GM04503 (cell line): ENCODE results near the gene AMER1.
"Not testable (repeated sequence)": the region's sequence is repeated elsewhere in the genome, so short reads cannot be mapped to it uniquely, and the experiment has no call there.

ENCODE experiments used
- DNase-seq: peaks from one replicate; pipeline ENCODE4 v3.0.0-alpha.2; 2012; ENCODE audit warnings: low read depth

Gene AMER1

DNA sequence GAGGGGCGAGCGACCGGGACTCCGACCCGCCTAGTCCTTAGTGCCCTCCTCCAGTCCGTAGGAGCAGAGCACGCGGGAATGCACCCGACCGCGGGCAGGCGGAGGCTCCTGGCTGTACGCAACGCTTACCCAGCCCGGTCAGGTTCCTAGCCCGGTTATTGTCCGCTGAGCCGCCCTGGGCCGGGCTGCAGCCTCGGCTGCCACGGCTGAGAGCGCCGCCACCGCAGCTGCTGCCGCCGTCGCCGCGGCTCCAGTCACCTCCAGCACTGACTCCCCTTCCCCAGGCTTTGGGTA lies at the start of gene AMER1:
TSS of gene AMER1 (minus strand) at position 268 of the 294 bp plus-strand sequence. CDS start 12,422 bp downstream, outside the sequence.
- no peak for DNase-seq

DNA sequence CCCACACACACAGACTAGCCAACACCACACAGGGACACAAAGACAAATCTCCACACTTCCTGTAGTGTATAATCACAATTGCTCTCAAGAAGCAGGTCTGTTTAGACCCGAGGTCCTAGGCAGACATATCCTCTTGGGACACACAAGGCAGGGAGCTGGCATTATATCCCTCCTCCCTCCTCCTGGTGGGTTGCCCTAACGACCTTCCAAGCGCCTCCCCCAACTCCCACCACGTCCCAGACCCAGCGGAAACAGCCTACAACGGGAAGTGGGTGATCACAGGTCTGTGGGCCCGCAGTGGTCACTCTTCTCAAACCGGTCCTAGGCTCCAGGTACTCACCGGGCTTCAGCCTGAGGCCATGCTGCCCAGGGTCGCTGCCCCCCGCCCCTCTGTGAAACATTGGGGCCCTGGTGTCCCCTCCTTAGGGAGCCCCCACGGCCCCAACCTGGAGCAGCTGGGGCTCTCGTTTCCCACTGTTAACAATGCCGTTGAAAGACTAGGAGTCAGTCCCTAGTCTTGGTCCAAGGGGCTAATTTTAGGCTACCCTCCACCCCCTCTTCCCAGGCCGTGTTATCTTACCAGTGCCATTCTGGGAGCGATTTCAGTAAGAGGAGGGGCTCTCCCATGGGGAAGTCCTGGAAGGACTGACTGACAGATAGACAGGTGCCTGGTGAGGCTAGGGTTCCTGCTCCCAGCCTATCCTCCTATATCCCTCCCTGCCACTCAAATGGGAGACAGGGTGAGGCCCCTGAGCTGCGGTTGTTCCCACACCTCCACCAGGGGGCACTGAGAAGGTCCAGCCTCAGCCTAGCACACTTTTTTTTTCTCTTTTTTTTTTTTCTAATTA lies 24.8 kb upstream of the AMER1 start, which contains the start of gene ASB12:
TSS of gene ASB12 (minus strand) at position 485 of the 848 bp plus-strand sequence. CDS start 4,957 bp downstream, outside the sequence.
- DNase-seq, result no peak

DNA sequence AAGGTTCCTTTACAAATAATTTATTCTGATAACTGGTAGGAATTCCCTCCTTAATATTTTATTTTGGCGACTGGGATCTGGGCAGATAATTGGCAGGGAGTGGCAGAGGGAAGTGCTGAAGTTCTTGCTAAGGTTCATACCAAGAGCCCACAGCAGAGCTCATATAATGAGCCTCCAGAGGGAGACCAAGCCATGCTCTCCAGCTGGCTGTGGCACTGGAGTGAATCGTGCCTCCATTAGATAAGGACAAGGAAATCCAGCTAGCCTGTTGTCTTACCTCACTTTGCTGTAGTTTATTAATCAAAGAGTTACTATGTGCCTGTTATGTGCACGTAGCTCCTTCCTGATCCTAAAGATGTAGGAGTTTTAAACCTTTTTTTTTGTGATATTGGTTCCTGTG lies 23.6 kb upstream of the AMER1 start:
- no peak for DNase-seq

DNA sequence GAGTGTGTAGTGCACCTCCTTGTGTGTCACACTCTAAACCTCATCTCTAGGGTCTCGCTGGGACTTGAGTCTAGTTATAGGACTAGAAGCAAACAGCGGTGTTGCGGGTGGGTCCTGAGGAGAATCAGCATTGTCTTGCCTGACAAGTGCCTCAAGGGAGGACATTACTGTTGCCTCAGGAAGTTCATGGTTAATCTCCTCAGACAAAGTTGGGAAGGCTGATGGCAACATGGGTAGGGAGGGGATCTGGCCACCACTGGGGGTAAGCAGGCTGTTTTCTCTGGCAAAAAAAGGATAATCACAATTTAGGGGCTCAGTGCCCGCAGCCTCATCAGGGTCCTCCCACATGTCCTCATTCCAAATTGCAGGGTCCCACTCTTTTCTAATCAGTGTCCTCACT lies 12.5 kb upstream of the AMER1 start:
- DNase-seq, result no peak

GRCh38 chrX:64213989-64214388 lies 8.5 kb upstream of the AMER1 start:
- not testable (repeated sequence) for DNase-seq

GRCh38 chrX:64206556-64207162 lies 1.2 kb upstream of the AMER1 start:
- no peak for DNase-seq

GRCh38 chrX:64205735-64206501 lies 410 bp upstream of the AMER1 start:
- peak; percentile 54 for DNase-seq

DNA sequence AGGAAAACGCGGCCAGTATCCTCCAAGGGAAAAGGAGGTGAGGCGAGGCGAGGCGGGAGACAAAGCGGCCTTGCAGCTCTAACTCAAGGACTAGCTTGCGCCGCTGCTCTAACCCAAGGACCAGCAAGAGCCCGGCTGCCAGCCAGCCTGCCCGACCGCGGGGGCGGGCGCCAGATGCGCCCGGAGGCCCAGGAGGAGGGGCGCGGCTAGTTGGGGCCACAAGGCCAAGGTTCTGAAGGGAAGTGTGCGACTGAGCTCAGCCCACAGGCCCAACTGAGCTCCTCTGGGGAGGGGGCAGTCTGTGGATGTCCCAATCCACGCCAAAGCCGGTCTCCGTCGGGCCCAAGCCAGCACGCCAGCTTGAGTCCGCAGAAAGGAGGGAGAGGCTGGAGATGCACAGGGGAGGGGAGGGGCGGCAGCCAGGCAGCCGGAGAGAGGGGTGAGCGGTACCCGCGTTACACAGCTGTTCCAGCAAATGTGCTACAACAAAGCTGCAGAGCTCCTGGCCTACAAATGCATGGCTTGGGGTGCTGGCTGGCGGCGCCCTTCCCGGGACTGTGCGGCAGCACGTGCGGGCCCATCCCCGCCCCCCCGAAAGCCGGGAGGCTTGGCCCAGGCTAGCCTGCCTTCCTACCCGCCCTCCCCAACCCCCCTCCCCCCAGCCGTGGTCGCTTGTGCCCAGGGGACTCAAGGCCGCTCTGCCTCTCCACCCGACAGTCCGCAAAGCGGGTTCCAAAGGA lies 637 bp downstream of the AMER1 start:
- no peak for DNase-seq

DNA sequence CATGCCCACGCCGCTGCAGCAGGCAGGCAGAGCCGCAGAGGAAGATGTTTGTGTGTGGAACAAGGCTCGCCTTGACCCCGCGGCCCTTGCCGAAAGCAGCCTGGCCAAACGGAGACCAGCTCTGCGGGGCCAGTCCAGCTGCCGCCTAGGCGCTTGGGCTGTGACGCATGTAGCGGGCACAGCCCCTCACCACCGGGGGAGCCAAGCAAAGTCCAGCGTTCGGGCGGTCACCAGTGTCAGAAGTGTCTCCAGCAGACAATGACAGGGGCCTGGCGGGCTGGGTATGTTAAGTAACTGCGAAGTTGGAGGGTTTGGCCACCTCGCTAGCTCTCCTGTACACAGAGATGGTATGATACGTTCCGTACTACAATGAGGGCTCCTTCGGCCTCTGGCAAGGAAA lies 1.3 kb downstream of the AMER1 start:
- DNase-seq, result no peak

DNA sequence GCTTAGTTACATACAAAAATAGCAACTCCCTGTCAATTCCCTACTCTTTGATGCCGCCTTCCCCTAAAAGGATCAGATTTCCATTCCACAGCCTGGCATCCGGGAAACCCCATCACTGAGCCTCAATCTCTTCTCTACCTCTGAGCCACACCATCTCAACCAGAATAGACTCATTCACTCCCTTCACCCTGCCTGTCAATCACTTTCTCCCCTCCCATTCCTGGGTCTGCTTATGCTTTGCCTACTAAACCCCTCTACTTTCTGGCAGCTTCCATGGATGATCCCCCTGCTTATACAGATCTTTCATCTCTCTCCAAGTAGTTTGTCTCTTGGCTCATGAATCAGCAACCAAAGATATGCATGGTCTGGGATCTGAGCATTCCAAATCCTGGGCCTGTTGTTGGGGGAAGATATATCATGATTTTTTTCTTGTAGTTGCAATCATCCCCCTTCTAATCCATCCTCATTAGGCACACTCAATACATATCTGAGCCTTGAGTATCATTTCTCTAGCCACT lies 2.6 kb downstream of the AMER1 start:
- peak; percentile 7 for DNase-seq

DNA sequence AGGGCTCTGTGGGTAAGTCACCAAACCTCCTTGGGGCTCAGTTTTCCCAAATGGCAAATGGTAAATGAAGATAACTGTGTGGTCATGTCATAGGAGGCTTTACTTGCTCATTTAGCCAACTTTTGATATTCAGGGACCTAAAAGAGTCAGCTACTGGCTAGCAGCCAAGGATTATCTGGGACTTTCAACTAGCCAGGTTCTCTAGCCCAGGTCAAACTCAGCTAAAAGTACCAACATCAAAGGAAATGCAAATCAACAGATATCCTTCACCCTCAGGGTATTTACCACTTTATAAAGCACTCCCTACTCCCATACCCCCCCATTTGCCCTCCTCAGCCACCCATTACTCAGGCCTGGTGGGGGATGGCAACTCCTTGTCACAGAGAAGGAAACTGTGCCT lies 7.5 kb downstream of the AMER1 start:
- no peak for DNase-seq

DNA sequence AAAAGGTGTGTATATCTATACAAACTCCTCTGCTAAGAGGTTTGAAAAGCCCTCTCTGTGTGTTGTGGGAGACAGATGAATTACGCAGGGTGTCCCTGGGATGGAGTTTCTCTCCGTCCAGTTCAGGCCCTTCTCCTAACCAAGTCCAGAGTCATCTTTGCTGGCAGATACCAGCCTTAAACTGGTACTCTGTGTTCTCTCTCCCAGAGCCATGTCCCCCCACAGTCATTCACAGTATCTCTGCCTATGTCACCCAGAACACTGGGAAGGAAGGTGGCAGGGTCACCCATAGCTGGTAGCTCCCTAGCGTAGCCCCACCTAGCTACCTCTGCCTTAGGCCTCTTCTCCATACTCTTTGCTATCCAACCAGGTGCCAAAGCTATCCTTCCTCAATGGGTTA lies 8.9 kb downstream of the AMER1 start:
- DNase-seq, result no peak

DNA sequence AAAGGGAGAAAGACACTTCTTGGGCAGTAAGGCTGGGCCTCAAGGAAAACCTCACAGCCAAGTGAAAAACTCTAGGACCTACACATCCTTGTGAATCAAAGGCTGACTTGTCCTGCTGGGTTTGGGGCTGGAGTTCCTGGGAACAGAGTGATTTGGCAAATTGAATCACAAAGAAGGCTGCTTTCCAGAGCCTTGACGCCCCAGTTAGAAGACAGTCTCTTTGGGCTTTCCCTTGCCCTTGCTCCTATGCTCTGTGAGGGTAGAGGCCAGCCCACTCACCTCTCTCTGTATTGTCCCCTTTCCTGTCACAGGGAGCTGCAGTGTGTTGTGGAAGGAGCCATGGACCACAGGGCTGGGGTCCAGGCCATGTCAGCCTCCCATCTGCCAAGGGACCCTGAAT lies 9.6 kb downstream of the AMER1 start:
- no peak for DNase-seq

DNA sequence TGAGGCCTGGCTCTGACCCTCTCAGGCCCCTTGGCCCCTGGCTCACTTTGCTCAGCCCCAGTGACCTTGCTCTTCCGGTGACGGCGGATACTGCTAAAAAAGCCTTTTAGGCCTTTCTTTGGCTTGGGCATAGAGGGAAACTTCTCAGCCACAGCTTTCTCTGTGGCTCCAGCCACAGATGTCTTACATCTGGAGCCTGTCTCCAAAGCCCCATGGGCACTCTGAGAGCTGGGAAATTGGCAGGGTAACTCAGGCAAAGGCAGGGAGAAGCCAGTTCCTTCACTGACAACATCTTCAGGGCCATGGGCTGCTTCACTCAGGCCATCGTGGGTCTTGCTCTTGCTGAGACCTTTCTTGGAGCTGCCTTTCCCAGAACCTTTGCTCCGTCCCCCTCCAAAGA lies 12.8 kb downstream of the AMER1 start:
- no peak for DNase-seq

DNA sequence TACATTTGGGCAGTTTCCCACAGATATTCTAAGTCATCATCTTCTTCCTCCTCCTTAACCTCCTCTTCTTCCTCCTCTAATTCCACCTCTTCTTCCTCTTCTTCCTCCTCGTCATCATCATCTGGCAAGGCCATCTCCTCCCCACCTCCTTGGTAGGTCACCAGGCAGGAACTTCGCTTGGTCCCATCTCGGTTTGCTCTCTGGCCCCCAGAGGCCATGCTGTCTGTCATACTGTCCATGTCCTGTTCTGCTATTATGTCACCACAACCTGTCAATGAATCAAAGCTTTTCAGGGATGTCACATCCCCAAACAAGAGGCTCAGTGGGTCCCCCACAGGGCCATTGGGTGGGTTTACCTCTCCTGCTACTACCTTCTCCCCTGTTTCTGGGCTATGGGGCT lies 13.5 kb downstream of the AMER1 start:
- DNase-seq, result no peak

DNA sequence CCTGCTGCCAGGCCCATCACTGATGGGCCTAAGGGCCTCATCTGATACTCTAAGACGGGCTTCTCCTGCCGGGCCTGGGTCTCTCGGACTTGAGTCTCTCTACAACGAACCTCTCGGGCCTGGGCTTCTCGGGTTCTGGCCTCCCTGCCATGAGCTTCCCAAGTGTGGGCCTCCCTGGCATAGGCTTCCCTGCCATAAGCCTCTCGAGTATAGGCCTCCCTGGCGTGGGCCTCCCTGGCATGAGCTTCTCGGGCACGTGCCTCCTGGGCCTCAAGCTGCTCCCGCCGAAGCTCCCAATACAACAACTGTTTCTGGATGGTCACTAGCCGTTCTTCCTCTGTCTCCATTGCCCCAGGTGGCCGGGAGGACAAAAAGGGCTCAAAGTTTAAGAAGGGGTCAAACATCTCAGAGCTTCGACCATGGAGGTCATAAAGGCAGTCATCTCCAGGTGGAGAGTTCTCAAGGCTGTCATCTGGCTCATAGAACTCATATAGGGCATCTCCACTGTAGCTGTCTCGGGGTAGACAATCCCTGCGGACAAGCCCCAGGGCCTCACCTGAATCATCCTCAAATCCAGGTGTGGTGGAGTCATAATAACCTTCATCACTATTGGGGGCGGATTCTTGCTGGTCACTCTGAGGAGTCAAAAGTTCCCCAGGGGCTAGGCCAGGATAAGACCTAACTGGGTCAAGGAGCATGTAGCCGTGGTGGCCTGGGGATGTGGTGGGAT lies 14.1 kb downstream of the AMER1 start:
- no peak for DNase-seq

DNA sequence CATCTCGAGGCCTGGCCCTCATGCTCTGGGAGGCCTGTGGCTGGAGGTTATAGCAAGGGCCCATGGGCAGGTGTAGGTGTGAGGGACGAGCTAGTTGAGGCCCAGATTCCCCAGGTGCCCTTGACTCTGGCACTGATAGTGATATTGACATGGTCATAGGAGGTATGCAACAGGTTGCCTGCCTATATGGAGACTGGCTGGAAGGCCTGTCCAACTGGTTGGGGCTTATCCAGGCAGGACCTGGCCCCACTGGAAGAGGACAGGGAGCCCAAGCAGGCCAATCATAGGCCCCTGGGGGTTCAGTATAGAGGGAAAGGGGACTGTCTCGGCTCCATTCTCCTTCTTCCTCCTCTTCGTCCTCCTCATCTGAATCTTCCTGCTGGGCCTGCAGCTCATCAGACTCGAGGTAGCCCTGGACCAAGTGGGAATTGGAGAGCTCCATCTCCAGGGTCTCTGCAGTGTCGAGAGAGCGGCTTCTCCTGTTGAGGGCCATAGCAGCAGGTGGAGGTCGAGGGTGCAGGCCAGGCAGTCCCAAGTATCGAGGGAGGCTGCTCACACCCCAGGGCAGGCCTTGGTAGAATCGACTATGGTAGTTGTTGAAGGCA lies 15.3 kb downstream of the AMER1 start:
- DNase-seq, result no peak

GRCh38 chrX:64188901-64189300 lies 16.6 kb downstream of the AMER1 start:
- DNase-seq, result no peak

GRCh38 chrX:64187762-64188150 lies 17.8 kb downstream of the AMER1 start:
- no peak for DNase-seq

- no peak for DNase-seq
These were observed 18.3 kb downstream of the AMER1 start for GRCh38 chrX:64186974-64187761.
